NT2/D1 (cell line): ENCODE results near the gene FRMD4A.
"Not testable (repeated sequence)": the region's sequence is repeated elsewhere in the genome, so short reads cannot be mapped to it uniquely, and the experiment has no call there.

Experiments used
- DNase-seq: peaks from one replicate; pipeline ENCODE4 v3.0.0-alpha.2; 2011; ENCODE audit warnings: low read depth, low spot score
- H3K27me3 ChIP-seq: 2 replicates; pipeline ENCODE4 v1.6.0; 2011; ENCODE audit warnings: mild to moderate bottlenecking; ENCODE audit not compliant: insufficient read length, insufficient read depth
- H3K36me3 ChIP-seq: 2 replicates; pipeline ENCODE4 v1.6.1; 2011; ENCODE audit warnings: mild to moderate bottlenecking, low read length, mixed read lengths; ENCODE audit not compliant: insufficient read depth, insufficient read length
- H3K4me1 ChIP-seq: 2 replicates; pipeline ENCODE4 v1.5.1; 2011; ENCODE audit not compliant: insufficient read depth, insufficient read length
- H3K4me3 ChIP-seq: 2 replicates; pipeline ENCODE4 v1.5.1; 2011; ENCODE audit warnings: low read depth; ENCODE audit not compliant: insufficient read length
- H3K9ac ChIP-seq: 2 replicates; pipeline ENCODE4 v1.6.0; 2011; ENCODE audit warnings: low read depth; ENCODE audit not compliant: insufficient read length
- H3K9me3 ChIP-seq: 2 replicates; pipeline ENCODE4 v1.5.1; 2011; ENCODE audit warnings: mild to moderate bottlenecking, low read length; ENCODE audit not compliant: insufficient read depth
- SUZ12 ChIP-seq: IDR thresholded peaks from 2 replicates; pipeline ENCODE4 v1.6.1; 2011; ENCODE audit not compliant: insufficient read length, insufficient read depth; ENCODE audit errors: extremely low read depth
- YY1 ChIP-seq: IDR thresholded peaks from 2 replicates; pipeline ENCODE4 v1.6.1; 2011; ENCODE audit not compliant: insufficient read length, insufficient read depth
- ZNF274 ChIP-seq: IDR thresholded peaks from 2 replicates; pipeline ENCODE4 v1.6.1; 2011; ENCODE audit warnings: mild to moderate bottlenecking, low read depth, low read length

FRMD4A gene

GRCh38 chr10:13769946-13770345 lies 560.8 kb downstream of the FRMD4A start:
- DNase-seq, result no peak
- H3K4me3 ChIP-seq, result no peak overlapping the region
- H3K27me3 ChIP-seq, result no peaks in the 10 kb centered on the region
- no peaks in the 10 kb centered on the region for H3K9me3 ChIP-seq
- H3K36me3 ChIP-seq, result peaks cover 7% of the 10 kb centered on the region
- no peak overlapping the region for H3K9ac ChIP-seq
- TF ChIP-seq YY1, result no peak
- no peak for TF ChIP-seq SUZ12
- TF ChIP-seq ZNF274, result no peak
- H3K4me1 ChIP-seq, result no peaks in the 10 kb centered on the region

GRCh38 chr10:13767676-13768178 lies 563.0 kb downstream of the FRMD4A start:
- Histone ChIP-seq H3K4me3 (no peak overlapping the region), H3K9me3 (no peaks in the 10 kb centered on the region), H3K36me3 (no peaks in the 10 kb centered on the region), H3K27me3 (no peaks in the 10 kb centered on the region), H3K4me1 (no peaks in the 10 kb centered on the region), H3K9ac (no peak overlapping the region)
- TF ChIP-seq YY1 (no peak), SUZ12 (no peak), ZNF274 (no peak)
- no peak for DNase-seq

GRCh38 chr10:13767148-13767547 lies 563.6 kb downstream of the FRMD4A start:
- H3K27me3 ChIP-seq, DNase-seq, H3K4me3 ChIP-seq, H3K9me3 ChIP-seq, H3K9ac ChIP-seq, H3K36me3 ChIP-seq, H3K4me1 ChIP-seq: not testable (repeated sequence)

GRCh38 chr10:13765641-13766341 lies 564.9 kb downstream of the FRMD4A start:
- no peaks in the 10 kb centered on the region for H3K27me3 ChIP-seq
- no peaks in the 10 kb centered on the region for H3K9me3 ChIP-seq
- H3K9ac ChIP-seq, result no peak overlapping the region
- TF ChIP-seq SUZ12, result no peak
- TF ChIP-seq YY1, result no peak
- TF ChIP-seq ZNF274, result no peak
- no peaks in the 10 kb centered on the region for H3K4me1 ChIP-seq
- DNase-seq, result no peak
- no peak overlapping the region for H3K4me3 ChIP-seq
- peaks cover under 1% of the 10 kb centered on the region for H3K36me3 ChIP-seq

- H3K9me3 ChIP-seq, result no peaks in the 10 kb centered on the region
- peaks cover 5% of the 10 kb centered on the region for H3K36me3 ChIP-seq
- no peak overlapping the region for H3K4me3 ChIP-seq
- no peaks in the 10 kb centered on the region for H3K4me1 ChIP-seq
- no peaks in the 10 kb centered on the region for H3K27me3 ChIP-seq
- no peak overlapping the region for H3K9ac ChIP-seq
- TF ChIP-seq SUZ12 (no peak), YY1 (no peak), ZNF274 (no peak)
- no peak for DNase-seq
Measured at GRCh38 chr10:13761490-13762091, 569.1 kb downstream of the FRMD4A start.

GRCh38 chr10:13759168-13759567 lies 571.6 kb downstream of the FRMD4A start:
- TF ChIP-seq ZNF274 (no peak), SUZ12 (no peak), YY1 (no peak)
- Histone ChIP-seq H3K9me3 (no peaks in the 10 kb centered on the region), H3K4me3 (no peak overlapping the region), H3K36me3 (peaks cover 5% of the 10 kb centered on the region), H3K9ac (no peak overlapping the region), H3K4me1 (no peaks in the 10 kb centered on the region), H3K27me3 (no peaks in the 10 kb centered on the region)
- DNase-seq, result peak; percentile 71

GRCh38 chr10:13758756-13759155 lies 572.0 kb downstream of the FRMD4A start:
- Histone ChIP-seq H3K9ac (no peak overlapping the region), H3K4me3 (no peak overlapping the region), H3K9me3 (no peaks in the 10 kb centered on the region), H3K4me1 (no peaks in the 10 kb centered on the region), H3K36me3 (peaks cover 5% of the 10 kb centered on the region), H3K27me3 (no peaks in the 10 kb centered on the region)
- no peak for TF ChIP-seq YY1
- no peak for TF ChIP-seq ZNF274
- no peak for TF ChIP-seq SUZ12
- DNase-seq, result no peak

GRCh38 chr10:13758312-13758711 lies 572.4 kb downstream of the FRMD4A start:
- Histone ChIP-seq H3K36me3 (peaks cover 5% of the 10 kb centered on the region), H3K4me1 (no peaks in the 10 kb centered on the region), H3K9me3 (no peaks in the 10 kb centered on the region), H3K4me3 (no peak overlapping the region), H3K27me3 (no peaks in the 10 kb centered on the region), H3K9ac (no peak overlapping the region)
- no peak for DNase-seq
- TF ChIP-seq YY1, result no peak
- no peak for TF ChIP-seq SUZ12
